Activated T-helper 2 cell treated with anti-CD3 and anti-CD28 coated beads, Interferon-gamma antibody, Interleukin-2, Interleukin-4, amounts not matched to agents 10 μg/mL and 5 μg/mL and 100 μg/mL, durations not matched to agents 14 hours and 24 hours and 36 hours (primary cell): Measurements from ENCODE around the gene CATSPER2. TPM values are rescaled to one million over a fixed set of nuclear protein-coding genes. Genes with fewer than 3 reads are reported as not detected.
"Not testable (repeated sequence)": the region's sequence is repeated elsewhere in the genome, so short reads cannot be mapped to it uniquely, and the experiment has no call there.

Experiments
- DNase-seq: peaks from one replicate; pipeline ENCODE4 v3.0.0; 2021; ENCODE audit warnings: low spot score
- H3K27ac Mint-ChIP-seq: one replicate; pipeline ENCODE4 v1.8.0; 2021; ENCODE audit warnings: mixed read lengths
- H3K27me3 Mint-ChIP-seq: one replicate; pipeline ENCODE4 v1.8.0; 2021; ENCODE audit warnings: low read depth, mixed read lengths
- H3K36me3 Mint-ChIP-seq: one replicate; pipeline ENCODE4 v1.8.0; 2021; ENCODE audit warnings: low read depth, mixed read lengths
- H3K4me1 Mint-ChIP-seq: one replicate; pipeline ENCODE4 v1.8.0; 2021; ENCODE audit warnings: low read depth, mixed read lengths
- H3K4me3 Mint-ChIP-seq: one replicate; pipeline ENCODE4 v1.8.0; 2021; ENCODE audit warnings: low read depth, mild to moderate bottlenecking, moderate library complexity, mixed read lengths
- H3K9me3 Mint-ChIP-seq: one replicate; pipeline ENCODE4 v1.8.0; 2021; ENCODE audit warnings: mixed read lengths
- intact Hi-C: fragments of 100-400 bp; cut with micrococcal nuclease; formaldehyde crosslinking; loops from one replicate; pipeline ENCODE4 v1.15.1; 2023
- total RNA-seq: library from RNA; stranded (reverse); gene quantifications from 2 replicates; pipeline ENCODE4 v1.2.3, GENCODE V29; 2022

CATSPER2 gene
- total RNA-seq, 1 donor from 2014 or later: 9.8 TPM

DNA sequence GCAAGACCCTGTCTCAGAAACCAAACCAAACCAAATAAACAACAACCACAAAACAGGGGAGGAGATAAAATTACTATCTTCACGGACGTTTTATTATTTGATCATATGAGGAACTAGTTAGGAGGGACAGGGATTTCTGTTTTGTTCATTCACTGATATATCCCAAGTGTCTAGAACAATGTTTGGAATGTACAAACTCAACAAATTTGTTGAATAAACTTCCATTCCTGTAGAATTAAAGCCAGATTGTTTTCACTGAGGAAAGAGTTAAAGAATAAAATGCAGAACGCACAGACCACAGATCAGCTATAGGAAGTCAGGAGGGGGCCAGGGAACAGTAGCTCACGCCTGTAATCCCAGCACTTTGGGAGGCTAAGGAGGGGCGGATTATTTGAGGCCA lies 23.5 kb downstream of the CATSPER2 start:
- no peak for DNase-seq
- Mint-ChIP-seq H3K4me3 (no peak overlapping the region), H3K4me1 (no peaks in the 10 kb centered on the region), H3K27ac (no peak overlapping the region), H3K36me3 (no peaks in the 10 kb centered on the region), H3K27me3 (peaks cover 12% of the 10 kb centered on the region), H3K9me3 (no peaks in the 10 kb centered on the region)
- intact Hi-C loops: no loop called here

DNA sequence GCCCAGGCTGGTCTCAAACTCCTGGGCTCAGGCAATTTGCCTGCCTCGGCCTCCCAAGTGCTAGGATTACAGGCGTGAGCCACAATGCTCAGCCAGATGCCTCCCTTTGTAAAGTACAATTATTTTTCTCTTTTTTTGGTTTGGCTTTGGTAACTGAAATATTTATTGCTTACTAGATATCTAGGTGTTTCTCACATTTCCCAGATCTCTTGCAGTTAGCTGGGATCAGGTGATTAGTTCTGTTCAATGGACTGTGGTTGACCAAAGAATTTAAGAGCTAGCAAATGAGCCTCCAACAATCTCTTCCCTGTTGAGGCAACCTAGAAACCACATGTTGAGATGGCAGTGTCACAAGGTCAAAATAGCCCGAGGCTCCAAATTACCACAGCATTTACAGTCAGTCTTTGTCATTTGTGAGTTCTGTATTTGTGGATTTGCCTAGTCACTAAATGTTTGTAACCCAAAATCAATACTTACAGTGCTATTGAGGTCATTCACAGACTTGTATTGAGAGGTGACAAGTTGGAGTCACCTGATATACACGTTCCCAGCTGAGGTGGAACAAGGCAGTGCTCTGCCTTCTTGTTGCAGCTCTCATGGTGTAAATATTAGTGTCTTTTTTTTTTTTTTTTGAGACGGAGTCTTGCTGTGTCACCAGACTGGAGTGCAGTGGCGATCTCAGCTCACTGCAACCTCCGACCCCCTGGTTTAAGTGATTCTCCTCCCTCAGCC lies 26.4 kb downstream of the CATSPER2 start:
- H3K36me3 Mint-ChIP-seq, H3K4me3 Mint-ChIP-seq, intact Hi-C loops, DNase-seq, H3K9me3 Mint-ChIP-seq, H3K4me1 Mint-ChIP-seq, H3K27ac Mint-ChIP-seq: not testable (repeated sequence)
- peaks cover 14% of the 10 kb centered on the region for H3K27me3 Mint-ChIP-seq

DNA sequence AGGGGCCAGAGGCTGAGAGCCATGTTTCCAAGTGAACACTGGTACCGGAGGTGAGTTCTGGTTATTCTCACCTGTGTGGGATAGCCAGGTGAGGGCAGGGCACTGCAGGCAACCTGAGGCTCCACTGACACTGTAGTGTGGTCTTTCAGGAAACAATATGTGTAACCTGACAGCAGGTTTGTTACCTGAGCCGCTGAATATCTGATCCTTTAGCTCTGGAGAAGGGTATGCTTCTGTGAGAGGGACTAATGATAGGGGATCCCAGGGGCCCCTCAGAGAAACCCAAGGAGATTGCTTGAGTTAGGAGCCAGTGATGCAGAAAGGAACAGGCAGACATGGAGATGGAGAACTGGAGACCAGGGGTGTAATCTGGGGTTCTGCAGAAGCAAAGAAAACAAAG lies 29.9 kb downstream of the CATSPER2 start, which contains the start of gene STRC:
Gene STRC (minus strand): TSS at position 101 of the 400 bp plus-strand sequence. CDS start 78 bp downstream, at position 23.
- H3K9me3 Mint-ChIP-seq, H3K27me3 Mint-ChIP-seq, H3K4me1 Mint-ChIP-seq, DNase-seq, H3K4me3 Mint-ChIP-seq, intact Hi-C loops, H3K27ac Mint-ChIP-seq, H3K36me3 Mint-ChIP-seq: not testable (repeated sequence)

DNA sequence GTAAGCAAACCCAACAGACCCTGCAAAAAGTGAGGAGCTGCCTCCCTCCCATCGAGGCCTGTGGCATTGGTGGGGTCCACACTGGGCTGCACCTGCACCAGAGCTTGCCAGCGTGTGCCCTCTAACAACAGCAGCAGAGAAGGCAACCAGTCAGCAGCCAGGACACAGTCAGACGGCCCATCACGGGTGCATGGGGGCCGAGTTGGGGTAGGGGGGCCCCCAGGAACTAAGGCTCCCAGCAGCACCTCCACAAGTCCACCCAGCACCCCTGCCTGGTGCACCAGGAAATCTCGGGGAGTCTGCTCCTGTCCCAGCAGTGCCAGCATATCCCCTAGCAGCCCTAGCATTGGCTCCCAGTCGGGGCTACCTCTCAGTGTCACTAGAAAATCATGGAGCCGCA lies 30.9 kb downstream of the CATSPER2 start:
- H3K27me3 Mint-ChIP-seq, H3K27ac Mint-ChIP-seq, intact Hi-C loops, H3K9me3 Mint-ChIP-seq, H3K4me1 Mint-ChIP-seq, H3K4me3 Mint-ChIP-seq, DNase-seq, H3K36me3 Mint-ChIP-seq: not testable (repeated sequence)

DNA sequence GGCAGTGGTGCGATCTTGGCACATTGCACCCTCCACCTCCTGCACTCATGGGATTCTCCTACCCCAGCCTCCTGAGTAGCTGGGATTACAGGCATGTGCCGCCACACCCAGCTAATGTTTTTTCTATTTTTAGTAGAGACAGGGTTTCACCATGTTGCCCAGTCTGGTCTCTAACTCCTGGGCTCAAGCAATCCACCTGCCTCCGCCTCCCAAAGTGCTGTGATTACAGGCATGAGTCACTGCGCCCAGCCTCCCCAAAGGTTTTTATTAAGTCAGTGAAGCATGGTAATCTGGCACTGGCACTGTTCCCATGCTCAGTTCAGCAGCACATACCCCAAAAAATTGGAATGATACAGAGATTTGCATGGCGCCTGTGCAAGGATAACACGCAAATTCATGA lies 46.4 kb downstream of the CATSPER2 start:
- H3K27ac Mint-ChIP-seq, H3K4me1 Mint-ChIP-seq, H3K36me3 Mint-ChIP-seq, intact Hi-C loops, H3K9me3 Mint-ChIP-seq, DNase-seq, H3K4me3 Mint-ChIP-seq: not testable (repeated sequence)
- peaks cover 16% of the 10 kb centered on the region for H3K27me3 Mint-ChIP-seq

DNA sequence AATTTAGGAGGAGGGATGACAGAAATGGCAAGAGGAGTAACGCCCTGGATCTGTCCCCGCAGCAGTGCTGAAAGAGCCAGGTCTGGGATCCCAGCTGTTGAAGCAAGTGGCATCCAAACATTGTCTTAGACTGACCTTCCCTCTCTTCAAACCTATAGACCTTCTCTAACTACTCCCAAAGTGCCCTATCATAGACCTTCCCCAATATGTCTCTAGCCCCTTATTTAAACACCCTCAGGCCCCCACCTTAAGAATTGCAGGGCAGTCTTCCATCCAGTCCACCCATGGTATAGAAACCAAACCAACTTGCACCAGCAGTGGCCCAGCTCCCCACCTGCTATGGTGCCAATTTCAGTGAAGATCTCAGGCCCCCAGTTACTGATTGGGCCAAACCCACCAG lies 48.4 kb downstream of the CATSPER2 start:
- H3K9me3 Mint-ChIP-seq, H3K27ac Mint-ChIP-seq, DNase-seq, H3K36me3 Mint-ChIP-seq, H3K4me1 Mint-ChIP-seq, intact Hi-C loops, H3K4me3 Mint-ChIP-seq: not testable (repeated sequence)
- peaks cover 21% of the 10 kb centered on the region for H3K27me3 Mint-ChIP-seq

DNA sequence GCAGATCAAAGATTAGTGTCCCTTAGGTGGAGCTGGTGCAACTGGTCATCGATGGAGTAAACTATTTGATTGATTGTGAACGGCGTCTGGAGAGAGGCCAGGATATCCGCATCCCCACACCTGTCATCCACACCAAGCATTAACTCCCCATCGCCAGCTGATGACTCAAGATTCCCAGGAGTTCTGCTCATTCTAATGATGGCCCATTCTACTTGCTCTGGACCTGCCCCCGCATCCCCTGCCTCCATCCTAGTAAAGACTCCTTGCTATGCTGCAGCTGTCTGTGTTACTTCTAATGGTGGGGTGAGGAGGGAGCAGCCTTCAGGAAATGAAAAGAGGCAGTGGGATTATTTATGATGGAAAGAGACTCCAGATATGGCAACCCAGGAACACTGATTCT lies 49.5 kb downstream of the CATSPER2 start:
- H3K36me3 Mint-ChIP-seq, H3K4me1 Mint-ChIP-seq, H3K9me3 Mint-ChIP-seq, H3K27ac Mint-ChIP-seq, DNase-seq, intact Hi-C loops, H3K4me3 Mint-ChIP-seq: not testable (repeated sequence)
- H3K27me3 Mint-ChIP-seq: peaks cover 19% of the 10 kb centered on the region

DNA sequence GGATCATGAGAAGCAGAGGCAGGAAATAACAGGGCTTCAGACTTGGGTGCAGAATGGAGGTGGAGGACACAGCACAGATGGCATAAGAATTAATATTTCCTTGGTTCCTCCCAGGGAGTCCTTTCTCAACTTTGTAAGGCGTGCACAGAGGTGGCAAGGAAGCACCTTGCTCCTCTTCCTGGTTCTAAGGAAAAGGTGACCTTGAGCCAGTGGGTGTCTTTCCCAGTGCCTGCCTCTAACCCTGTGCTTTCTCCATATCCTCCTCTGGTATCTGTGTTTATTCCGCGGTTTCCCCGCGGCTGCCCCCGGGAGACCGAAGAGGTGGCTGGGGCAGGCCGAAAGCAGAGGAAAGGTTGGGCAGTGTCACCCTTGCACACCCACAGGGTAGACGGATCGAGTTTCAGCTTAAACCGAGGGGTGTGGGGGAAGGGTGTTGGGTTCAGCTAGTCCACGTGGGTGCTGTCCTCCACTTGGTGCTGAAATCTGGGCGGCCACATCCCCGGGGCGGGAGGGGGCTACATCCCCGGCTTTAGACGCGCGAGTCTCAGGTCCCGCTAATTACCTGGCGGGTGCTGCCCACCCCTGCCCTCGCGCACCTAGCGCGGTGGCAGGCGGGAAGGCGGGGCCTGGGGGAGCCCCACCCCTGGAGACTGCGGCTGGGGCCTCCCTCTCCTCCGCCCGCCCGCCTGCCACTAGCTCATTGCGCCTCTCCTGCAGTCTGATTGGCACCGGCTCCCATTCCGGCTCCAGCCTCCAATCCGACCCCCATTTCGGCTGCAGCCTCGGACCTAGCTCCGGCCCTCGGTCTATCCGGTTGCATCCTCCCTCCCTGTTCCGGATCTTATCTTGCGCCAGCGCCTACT lies 55.1 kb downstream of the CATSPER2 start, which contains the start of gene CKMT1B:
Gene CKMT1B (plus strand): TSS at position 700 of the 863 bp plus-strand sequence. CDS start 192 bp downstream, outside the sequence.
- H3K27ac Mint-ChIP-seq, H3K36me3 Mint-ChIP-seq, H3K9me3 Mint-ChIP-seq, H3K4me1 Mint-ChIP-seq, H3K4me3 Mint-ChIP-seq, DNase-seq, intact Hi-C loops: not testable (repeated sequence)
- H3K27me3 Mint-ChIP-seq: peaks cover 13% of the 10 kb centered on the region

DNA sequence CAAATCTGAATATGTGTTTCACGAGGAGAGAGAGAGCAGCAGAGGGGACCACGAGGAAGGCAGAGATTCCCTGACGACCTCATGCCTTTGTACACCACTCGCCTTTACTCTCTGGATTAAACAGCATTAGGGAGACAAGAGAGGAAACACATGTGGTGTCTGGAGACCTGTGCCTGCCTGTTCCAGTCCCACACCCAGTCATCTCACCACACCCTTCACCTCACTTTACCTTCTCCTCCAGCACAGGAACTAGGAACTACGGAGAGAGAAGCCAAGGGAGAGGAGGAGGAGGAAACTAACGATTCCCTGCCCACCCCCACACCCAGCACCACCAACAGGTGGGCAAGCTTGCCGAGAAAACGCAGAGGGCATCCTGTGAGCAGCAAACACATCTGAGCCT lies 55.8 kb downstream of the CATSPER2 start:
- DNase-seq, H3K36me3 Mint-ChIP-seq, H3K4me3 Mint-ChIP-seq, intact Hi-C loops, H3K27ac Mint-ChIP-seq, H3K9me3 Mint-ChIP-seq, H3K4me1 Mint-ChIP-seq: not testable (repeated sequence)
- H3K27me3 Mint-ChIP-seq: peaks cover 11% of the 10 kb centered on the region

DNA sequence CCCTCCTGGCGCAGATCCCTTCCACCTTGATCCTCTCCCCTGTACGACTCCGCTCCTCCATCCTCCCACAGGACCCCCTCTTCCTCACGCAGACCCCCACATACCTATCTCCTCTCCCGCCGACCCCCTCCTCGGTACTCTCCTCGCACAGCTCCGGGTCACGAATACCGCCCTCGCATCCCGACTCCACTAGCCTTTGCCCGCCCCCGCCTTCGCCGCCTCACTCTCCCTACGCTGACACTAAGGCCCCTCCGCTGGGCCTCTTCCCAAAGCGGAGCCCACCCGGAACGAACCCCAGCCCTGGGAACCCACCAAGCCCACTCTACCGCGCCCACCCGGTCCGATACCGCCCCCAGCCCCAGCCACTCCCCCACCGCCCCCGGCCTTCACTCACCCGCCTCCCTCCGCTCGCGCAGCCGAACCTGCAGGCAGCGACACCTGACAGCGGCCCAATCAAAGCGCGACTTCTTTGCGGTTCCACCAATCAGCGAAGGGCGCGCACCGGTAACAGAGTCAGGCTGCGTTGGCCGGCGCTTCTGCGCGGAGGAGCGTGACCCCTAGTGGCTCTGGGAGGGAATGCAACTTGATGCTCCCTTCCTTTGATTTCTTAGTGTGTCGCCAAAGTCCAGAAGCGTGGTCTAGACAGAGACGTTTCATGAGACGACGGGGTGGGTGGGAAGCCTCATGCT lies 58.7 kb downstream of the CATSPER2 start, which contains the start of gene PPIP5K1:
Gene PPIP5K1 (minus strand): TSS at position 431 of the 689 bp plus-strand sequence. CDS start 5,704 bp downstream, outside the sequence.
- H3K36me3 Mint-ChIP-seq, DNase-seq, H3K27ac Mint-ChIP-seq, H3K27me3 Mint-ChIP-seq, H3K4me3 Mint-ChIP-seq, intact Hi-C loops, H3K4me1 Mint-ChIP-seq, H3K9me3 Mint-ChIP-seq: not testable (repeated sequence)
